ENCODE data around the gene ALDH5A1. TPM values are rescaled to one million over a fixed set of nuclear protein-coding genes. Genes with fewer than 3 reads are reported as not detected.

The ALDH5A1 gene
- total and polyA plus RNA-seq, 8 donors = 0.58 to 9.8 (median 2.5) TPM

GRCh38 chr6:24460966-24461365 lies 33.8 kb upstream of the ALDH5A1 start:
- DNase-seq = no peak
- Histone ChIP-seq H3K4me1 (no peaks in the 10 kb centered on the region), H3K4me3 (no peak overlapping the region), H3K27ac (no peak overlapping the region), H3K9me3 (no peaks in the 10 kb centered on the region), H3K36me3 (peaks cover 0 to 23% (median 0%) of the 10 kb centered on the region in 4 donors), H3K27me3 (no peaks in the 10 kb centered on the region)
- WGBS, 5 donors = 87 to 98% (median 93%) methylated on average over 4 of the region's 4 CpGs
- intact Hi-C loops (cut with DNase I; ENCODE audit: low total_unique reads) = no loop called here
- TF ChIP-seq EP300 (IDR thresholded peaks at IDR 0.05) (no peak), CTCF (IDR thresholded peaks at IDR 0.05) (no peak), POLR2A (IDR thresholded peaks at IDR 0.05) (no peak), POLR2AphosphoS5 (IDR thresholded peaks at IDR 0.05) (no peak)

GRCh38 chr6:24464253-24465038 lies 30.3 kb upstream of the ALDH5A1 start:
- no peak for TF ChIP-seq POLR2A (IDR thresholded peaks at IDR 0.05)
- no peak for TF ChIP-seq EP300 (IDR thresholded peaks at IDR 0.05)
- no peak for TF ChIP-seq POLR2AphosphoS5 (IDR thresholded peaks at IDR 0.05)
- no peak for TF ChIP-seq CTCF (IDR thresholded peaks at IDR 0.05)
- Histone ChIP-seq H3K9me3 (no peaks in the 10 kb centered on the region), H3K4me1 (no peaks in the 10 kb centered on the region), H3K27me3 (no peaks in the 10 kb centered on the region), H3K27ac (no peak overlapping the region), H3K4me3 (no peak overlapping the region), H3K36me3 (no peaks in the 10 kb centered on the region)
- WGBS, 5 donors = 89 to 90% (median 89%) methylated on average over 11 of the region's 11 CpGs
- no peak for DNase-seq
- intact Hi-C loops (cut with DNase I; ENCODE audit: low total_unique reads) = no loop called here

- WGBS, 5 donors = 68 to 76% (median 75%) methylated on average over 7 of the region's 7 CpGs
- no peaks in the 10 kb centered on the region for H3K36me3 ChIP-seq
- H3K9me3 ChIP-seq = no peaks in the 10 kb centered on the region
- no peak overlapping the region for H3K27ac ChIP-seq
- intact Hi-C loops (cut with DNase I; ENCODE audit: low total_unique reads) = no loop called here
- TF ChIP-seq POLR2AphosphoS5 (IDR thresholded peaks at IDR 0.05) (no peak), POLR2A (IDR thresholded peaks at IDR 0.05) (no peak), CTCF (IDR thresholded peaks at IDR 0.05) (no peak), EP300 (IDR thresholded peaks at IDR 0.05) (no peak)
- no peak overlapping the region for H3K4me3 ChIP-seq
- no peaks in the 10 kb centered on the region for H3K4me1 ChIP-seq
- no peaks in the 10 kb centered on the region for H3K27me3 ChIP-seq
- no peak for DNase-seq
These were observed 25.0 kb upstream of the ALDH5A1 start for GRCh38 chr6:24469811-24470210.

- Histone ChIP-seq H3K27me3 (no peaks in the 10 kb centered on the region), H3K9me3 (no peaks in the 10 kb centered on the region), H3K36me3 (no peaks in the 10 kb centered on the region), H3K4me1 (no peaks in the 10 kb centered on the region), H3K4me3 (no peak overlapping the region), H3K27ac (no peak overlapping the region)
- TF ChIP-seq EP300 (IDR thresholded peaks at IDR 0.05) (no peak), POLR2AphosphoS5 (IDR thresholded peaks at IDR 0.05) (no peak), CTCF (IDR thresholded peaks at IDR 0.05) (no peak), POLR2A (IDR thresholded peaks at IDR 0.05) (no peak)
- intact Hi-C loops (cut with DNase I; ENCODE audit: low total_unique reads) = no loop called here
- DNase-seq = no peak
These were observed 22.6 kb upstream of the ALDH5A1 start for GRCh38 chr6:24472181-24472580.
